PC-9 (cell line): ENCODE data around the gene CRADD. TPM values are rescaled to one million over a fixed set of nuclear protein-coding genes. Genes with fewer than 3 reads are reported as not detected.

ENCODE experiments used
- BruUV-seq: library from RNA; stranded (reverse); fragments of 400-500 nt; replicated peaks from 2 replicates; lab custom pipeline; 2021; lab: Mats Ljungman, UMichigan
- CTCF ChIA-PET: fragments of 300-600 bp; sonication (Branson Sonifier 250); formaldehyde crosslinking; loops from one replicate; lab custom pipeline; 2022; ENCODE audit warnings: antibody characterized with exemption; lab: Charles Lee
- POLR2A ChIA-PET: fragments of 300-600 bp; sonication (Branson Sonifier 250); formaldehyde crosslinking; loops from one replicate; lab custom pipeline; 2022; ENCODE audit warnings: antibody characterized with exemption; ENCODE audit not compliant: unreplicated experiment; lab: Charles Lee
- DNase-seq, 2 experiments: peaks; one replicate each; pipeline versions ENCODE4 v3.0.0 to v3.0.0-alpha.2; 2015 to 2022; ENCODE audit warnings: mixed read lengths in 1 of 2
- H2AFZ ChIP-seq: fragments of 200-600 bp; sonication (generic); 2 replicates; pipeline ENCODE4 v1.8.1; 2017; ENCODE audit warnings: antibody characterized with exemption
- H3F3A ChIP-seq: fragments of 200-600 bp; sonication (generic); 2 replicates; pipeline ENCODE4 v1.8.1; 2017; ENCODE audit warnings: antibody characterized with exemption, mild to moderate bottlenecking, low read depth; ENCODE audit not compliant: insufficient read depth
- H3K27ac ChIP-seq: fragments of 200-600 bp; sonication (generic); 2 replicates; pipeline ENCODE4 v1.6.1; 2016; ENCODE audit warnings: mixed run types
- H3K27me3 ChIP-seq: fragments of 200-600 bp; sonication (generic); 2 replicates; pipeline ENCODE4 v1.6.1; 2016; ENCODE audit warnings: low read depth, mixed run types; ENCODE audit not compliant: insufficient read depth
- H3K36me3 ChIP-seq: fragments of 200-600 bp; sonication (generic); 2 replicates; pipeline ENCODE4 v1.6.1; 2016; ENCODE audit warnings: low read depth, mixed run types
- H3K4me1 ChIP-seq: fragments of 200-600 bp; sonication (generic); replicated peaks from 2 replicates; pipeline ENCODE4 v1.6.1; 2016; ENCODE audit warnings: mixed run types; ENCODE audit not compliant: insufficient read depth
- H3K4me2 ChIP-seq: fragments of 200-600 bp; sonication (generic); 2 replicates; pipeline ENCODE4 v1.6.1; 2017; ENCODE audit warnings: mixed run types
- H3K4me3 ChIP-seq: fragments of 200-600 bp; sonication (generic); 2 replicates; pipeline ENCODE4 v1.6.1; 2016; ENCODE audit warnings: mixed run types
- H3K79me2 ChIP-seq: fragments of 200-600 bp; sonication (generic); 2 replicates; pipeline ENCODE4 v1.6.1; 2017; ENCODE audit warnings: low read depth, mixed run types
- H3K9me2 ChIP-seq: fragments of 200-600 bp; sonication (generic); 2 replicates; pipeline ENCODE4 v1.8.1; 2017; ENCODE audit warnings: mild to moderate bottlenecking; ENCODE audit not compliant: insufficient read depth
- H3K9me3 ChIP-seq: fragments of 200-600 bp; sonication (generic); 2 replicates; pipeline ENCODE4 v1.8.1; 2016; ENCODE audit warnings: low read depth; ENCODE audit not compliant: insufficient read depth
- H4K20me1 ChIP-seq: fragments of 200-600 bp; sonication (generic); 2 replicates; pipeline ENCODE4 v1.8.1; 2017; ENCODE audit not compliant: insufficient read depth
- CTCF ChIP-seq: fragments of 200-600 bp; sonication (generic); conservative IDR thresholded peaks from 2 replicates; pipeline ENCODE4 v1.6.1; 2017; ENCODE audit warnings: mixed run types, antibody characterized with exemption, mild to moderate bottlenecking, moderate library complexity
- EZH2 ChIP-seq: fragments of 200-600 bp; sonication (generic); IDR thresholded peaks from 2 replicates; pipeline ENCODE4 v1.8.0; 2017; ENCODE audit warnings: antibody characterized with exemption, low read depth
- intact Hi-C: fragments of 100-400 bp; cut with micrococcal nuclease; formaldehyde crosslinking; loops from one replicate; pipeline ENCODE4 v1.10.0; 2022; ENCODE audit not compliant: unreplicated experiment
- total RNA-seq: library from RNA; stranded (reverse); gene quantifications from 2 replicates; pipeline ENCODE4 v1.2.3, GENCODE V29; 2021

The CRADD gene
- total RNA-seq, 1 experiment from 2014 or later, result 7.6 TPM

GRCh38 chr12:93802293-93802692, 125.1 kb downstream of the CRADD start:
- intact Hi-C loops, result no loop called here
- no TSS peak for BruUV-seq
- Histone ChIP-seq H3K9me3 (no peaks in the 10 kb centered on the region; the same call in 1 of the 2 replicates), H3K36me3 (no peaks in the 10 kb centered on the region), H3K27me3 (no peaks in the 10 kb centered on the region), H3K27ac (no peak overlapping the region), H3F3A (no peaks in the 10 kb centered on the region), H4K20me1 (no peaks in the 10 kb centered on the region), H3K4me2 (no peak overlapping the region), H3K9me2 (no peaks in the 10 kb centered on the region), H2AFZ (no peak overlapping the region), H3K4me3 (no peak overlapping the region), H3K79me2 (no peaks in the 10 kb centered on the region), H3K4me1 (0 out of 2 replicates have a peak, but pooled peaks cover 3% of the 10 kb centered on the region)
- ChIA-PET POLR2A (interaction anchor here (0.6 to 0.7 kb wide), 2 partner anchors 84 to 1160 kb away, joined by 4 to 6 read pairs; no protein-coding TSS in a partner anchor), CTCF (no interaction called here)
- no peak for DNase-seq
- TF ChIP-seq EZH2 (no peak), CTCF (no peak)

- ChIA-PET CTCF (no interaction called here), POLR2A (interaction anchor here (0.6 to 0.7 kb wide), 2 partner anchors 84 to 1160 kb away, joined by 4 to 6 read pairs; no protein-coding TSS in a partner anchor)
Observed at GRCh38 chr12:93802698-93803423, 125.7 kb downstream of the CRADD start.

GRCh38 chr12:93803424-93803807, 126.2 kb downstream of the CRADD start:
- POLR2A ChIA-PET, result no interaction called here

More at GRCh38 chr12:93802698-93803423, 125.7 kb downstream of the CRADD start:
- Histone ChIP-seq H3K9me3 (no peaks in the 10 kb centered on the region; the same call in 1 of the 2 replicates), H3K4me1 (0 out of 2 replicates have a peak, but pooled peaks cover 3% of the 10 kb centered on the region), H3K36me3 (no peaks in the 10 kb centered on the region), H3K27ac (no peak overlapping the region), H3K9me2 (no peaks in the 10 kb centered on the region), H2AFZ (no peak overlapping the region), H4K20me1 (no peaks in the 10 kb centered on the region), H3K27me3 (no peaks in the 10 kb centered on the region), H3K79me2 (no peaks in the 10 kb centered on the region), H3F3A (no peaks in the 10 kb centered on the region), H3K4me3 (no peak overlapping the region), H3K4me2 (no peak overlapping the region)
- TF ChIP-seq CTCF (no peak; the same call in 1 of the 2 replicates), EZH2 (no peak)
- intact Hi-C loops, result no loop called here
- BruUV-seq, result no TSS peak
- no peak for DNase-seq

More at GRCh38 chr12:93803424-93803807, 126.2 kb downstream of the CRADD start:
- BruUV-seq, result no TSS peak
- H3K27ac ChIP-seq, result no peak overlapping the region
- H2AFZ ChIP-seq, result no peak overlapping the region
- no peaks in the 10 kb centered on the region; the same call in 1 of the 2 replicates for H3K9me3 ChIP-seq
- no peaks in the 10 kb centered on the region for H3K27me3 ChIP-seq
- no peak for TF ChIP-seq EZH2
- no peak for TF ChIP-seq CTCF
- intact Hi-C loops, result no loop called here
- no peaks in the 10 kb centered on the region for H4K20me1 ChIP-seq
- no peak overlapping the region for H3K4me3 ChIP-seq
- H3K79me2 ChIP-seq, result no peaks in the 10 kb centered on the region
- no peaks in the 10 kb centered on the region for H3K9me2 ChIP-seq
- no peak for DNase-seq
- H3K4me2 ChIP-seq, result no peak overlapping the region
- CTCF ChIA-PET, result no interaction called here
- no peaks in the 10 kb centered on the region for H3F3A ChIP-seq
- H3K4me1 ChIP-seq, result no peaks in the 10 kb centered on the region
- H3K36me3 ChIP-seq, result no peaks in the 10 kb centered on the region
